H4 (cell line): ENCODE measurements around the gene TTC34. TPM values are rescaled to one million over a fixed set of nuclear protein-coding genes. Genes with fewer than 3 reads are reported as not detected.
"Not testable (repeated sequence)": the region's sequence is repeated elsewhere in the genome, so short reads cannot be mapped to it uniquely, and the experiment has no call there.

Source experiments
- DNase-seq: peaks from one replicate; pipeline ENCODE4 v3.0.0-alpha.2; 2015; ENCODE audit warnings: low spot score
- total RNA-seq: library from RNA; depleted of rRNA; stranded (reverse); fragments of >200 nt; shearing (Covaris generic); gene quantifications from 2 replicates; pipeline ENCODE4 v1.2.3, GENCODE V29; 2014

The TTC34 gene
- total RNA-seq, 1 experiment from 2014 or later: 0.10 TPM

DNA sequence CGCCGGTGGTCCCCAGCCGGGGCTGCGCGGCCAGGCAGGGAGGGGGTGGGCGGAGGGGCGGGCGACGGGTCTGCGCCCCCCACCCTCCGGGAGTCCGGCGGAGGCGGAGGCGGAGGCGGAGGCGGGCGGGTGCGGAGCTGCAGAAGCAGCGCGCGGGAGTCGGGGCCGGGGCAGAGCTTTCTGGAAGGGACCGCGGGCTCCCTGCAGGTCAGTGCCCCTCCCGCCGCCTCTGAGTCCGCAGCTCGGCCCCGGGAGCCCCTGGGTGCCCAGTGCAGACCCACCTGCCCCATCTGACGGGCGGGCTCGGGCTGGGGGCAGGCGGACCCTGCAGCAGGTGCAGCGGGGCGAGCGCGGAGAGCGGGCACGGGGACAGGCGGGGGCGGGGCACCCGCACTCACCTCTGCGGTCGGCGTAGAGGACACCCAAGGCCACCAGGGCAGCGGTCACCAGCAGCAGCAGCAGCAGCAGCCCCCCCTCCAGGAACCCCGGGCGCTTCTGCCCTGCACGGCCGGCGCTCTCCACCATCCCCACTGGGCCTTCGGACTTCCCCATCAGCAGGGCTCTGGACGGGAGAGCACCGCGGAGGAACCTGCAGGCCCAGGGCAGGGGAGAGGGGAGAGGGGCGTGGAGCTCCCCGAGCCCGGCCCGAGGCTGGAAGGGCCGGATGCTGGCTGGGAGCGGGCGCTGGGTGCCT is 172.4 kb downstream of the TTC34 start:
- no peak for DNase-seq

DNA sequence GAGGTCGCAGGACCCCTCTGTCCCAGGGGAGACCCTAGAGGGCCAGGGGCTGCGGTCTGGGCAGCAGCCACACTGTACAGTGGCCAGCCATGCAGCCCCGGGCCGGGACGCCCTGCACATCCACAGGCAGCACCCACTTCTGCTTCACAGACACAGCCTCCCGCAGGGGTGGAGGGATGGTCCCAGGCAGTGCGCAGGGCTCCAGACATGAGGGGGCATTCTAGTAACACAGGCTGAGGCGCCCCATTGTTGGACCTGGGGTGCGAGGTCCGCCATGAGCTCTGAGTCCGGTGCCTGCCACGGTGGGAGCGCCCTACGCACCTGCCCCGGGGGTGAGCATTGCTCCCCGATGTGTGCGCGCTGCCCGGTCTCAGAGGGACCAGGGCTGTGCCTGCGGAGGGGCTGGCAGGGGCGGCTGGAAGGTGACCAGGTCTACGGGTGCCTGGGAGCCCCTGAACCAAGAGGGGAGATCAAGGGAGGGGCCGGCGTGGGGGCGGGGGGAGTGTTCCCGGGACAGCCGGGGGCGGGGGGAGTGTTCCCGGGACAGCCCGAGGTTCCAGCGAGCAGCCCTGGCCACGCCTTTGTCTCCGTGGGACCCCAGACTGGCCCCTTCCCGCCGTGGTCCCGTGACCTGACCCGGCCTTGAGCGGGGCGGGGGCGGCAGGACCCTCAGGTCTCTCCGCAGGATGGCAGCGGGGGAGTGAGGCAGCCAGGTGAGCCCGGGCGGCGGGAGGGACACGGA is 173.1 kb downstream of the TTC34 start:
- DNase-seq: no peak

DNA sequence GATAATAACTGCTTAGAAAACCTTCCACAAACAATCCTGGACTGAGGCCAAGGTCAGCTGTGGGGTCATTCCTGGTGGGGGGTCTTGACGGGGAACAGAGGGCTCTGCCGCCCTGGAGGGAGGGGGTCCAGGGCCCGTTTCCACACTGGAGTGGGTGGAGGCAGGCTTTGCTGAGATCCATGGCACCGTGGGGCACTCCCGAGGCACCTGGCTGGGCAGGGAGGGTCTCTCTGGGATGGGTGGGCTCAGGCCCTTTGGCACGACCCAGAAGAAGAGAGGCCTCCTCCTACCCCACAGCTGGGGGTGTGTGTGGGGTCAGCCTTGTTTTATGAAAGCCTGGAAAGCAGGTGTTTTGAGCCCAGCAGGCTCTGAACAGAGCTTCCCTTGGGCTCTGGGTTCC is 173.7 kb downstream of the TTC34 start:
- DNase-seq: no peak

DNA sequence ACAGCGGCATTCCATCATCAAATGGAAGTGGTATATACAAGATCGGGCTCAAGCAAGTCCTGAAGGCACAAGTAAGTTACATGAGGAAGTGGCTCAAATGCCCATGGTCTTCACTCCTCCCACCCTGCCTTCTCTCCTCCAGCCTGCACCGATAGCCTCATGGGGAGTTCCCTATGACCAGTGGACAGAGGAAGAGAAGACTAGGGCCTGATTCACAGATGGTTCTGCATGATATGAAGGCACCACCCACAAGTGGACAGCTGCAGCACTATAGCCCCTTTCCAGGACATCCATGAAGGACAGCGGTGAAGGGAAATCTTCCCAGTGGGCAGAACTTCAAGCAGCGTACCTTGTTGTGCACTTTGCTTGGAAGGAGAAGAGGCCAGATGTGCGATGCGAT is 175.7 kb downstream of the TTC34 start:
- DNase-seq: not testable (repeated sequence)

DNA sequence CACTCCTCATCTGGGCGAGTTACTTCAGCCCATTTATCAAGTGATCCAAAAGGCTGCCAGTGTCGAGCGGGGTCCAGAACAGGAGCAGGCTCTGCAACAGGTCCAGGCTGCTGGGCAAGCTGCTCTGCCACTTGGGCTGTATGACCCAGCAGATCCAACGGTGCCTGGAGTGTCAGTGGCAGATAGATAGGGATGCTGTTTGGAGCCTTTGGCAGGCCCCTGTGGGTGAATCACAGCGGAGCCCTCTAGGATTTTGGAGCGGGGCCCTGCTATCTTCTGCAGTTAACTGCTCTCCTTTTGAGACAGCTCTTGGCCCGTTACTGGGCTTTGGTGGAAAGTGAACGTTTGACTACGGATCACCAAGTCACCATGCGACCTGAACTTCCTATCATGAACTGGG is 176.2 kb downstream of the TTC34 start:
- DNase-seq: no peak

DNA sequence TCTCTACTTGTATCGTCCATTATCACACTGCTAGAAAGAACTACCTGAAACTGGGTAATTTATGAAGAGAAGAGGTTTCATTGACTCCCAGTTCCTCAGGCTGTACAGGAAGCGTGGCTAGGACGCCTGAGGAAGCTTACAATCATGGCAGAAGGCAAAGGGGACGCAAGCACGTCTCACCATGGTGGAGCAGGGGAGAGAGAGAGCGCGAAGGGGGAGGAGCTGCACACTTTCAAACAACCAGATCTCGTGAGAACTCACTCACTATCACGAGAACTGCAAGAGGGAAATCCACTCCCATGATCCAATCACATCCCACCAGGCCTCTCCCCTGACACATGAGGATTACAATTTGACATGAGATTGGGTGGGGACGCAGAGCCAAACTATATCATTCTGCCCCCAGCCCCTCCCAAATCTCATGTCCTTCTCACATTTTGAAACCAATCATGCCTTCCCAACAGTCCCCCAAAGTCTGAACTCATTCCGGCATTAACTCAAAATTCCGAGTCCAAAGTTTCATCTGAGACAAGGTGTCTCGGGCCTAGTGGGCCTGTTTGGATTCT is 176.7 kb downstream of the TTC34 start:
- DNase-seq: no peak

DNA sequence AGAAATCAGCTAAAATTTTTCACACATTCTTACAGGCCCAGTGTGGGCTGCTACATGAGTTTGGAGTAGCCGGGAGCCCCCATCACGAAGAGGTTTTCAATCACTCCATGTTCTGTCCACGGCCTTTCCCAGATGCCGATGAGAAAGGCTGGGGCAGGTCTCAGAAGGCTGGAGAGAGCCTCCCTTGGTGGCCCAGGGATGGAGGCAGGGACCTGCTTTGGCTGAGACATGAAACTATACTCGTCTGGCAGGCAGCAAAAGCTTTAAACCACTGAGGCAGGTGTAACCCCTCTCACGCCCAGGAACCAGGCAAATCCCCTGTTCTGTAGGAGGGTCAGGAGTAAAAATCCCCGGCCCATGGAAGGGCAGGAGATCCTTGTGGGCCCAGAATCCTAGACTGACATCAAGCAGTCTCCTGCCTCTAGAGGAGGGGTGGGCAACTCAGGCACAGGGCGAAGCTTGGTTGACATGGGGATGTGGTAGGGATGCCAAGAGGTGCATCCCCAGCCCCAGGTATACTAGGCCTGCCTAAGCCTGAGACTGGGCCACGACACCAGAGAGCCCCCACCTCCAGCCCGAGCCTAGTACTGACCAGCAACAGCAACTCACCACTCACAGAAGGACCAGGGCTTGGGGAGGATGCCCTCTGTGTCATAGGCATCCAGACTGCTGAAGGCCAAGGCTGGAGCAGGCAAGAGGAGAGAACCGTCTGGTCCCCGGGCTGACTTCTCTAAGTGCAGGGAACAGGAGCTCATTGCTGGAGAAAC is 177.7 kb downstream of the TTC34 start:
- no peak for DNase-seq

DNA sequence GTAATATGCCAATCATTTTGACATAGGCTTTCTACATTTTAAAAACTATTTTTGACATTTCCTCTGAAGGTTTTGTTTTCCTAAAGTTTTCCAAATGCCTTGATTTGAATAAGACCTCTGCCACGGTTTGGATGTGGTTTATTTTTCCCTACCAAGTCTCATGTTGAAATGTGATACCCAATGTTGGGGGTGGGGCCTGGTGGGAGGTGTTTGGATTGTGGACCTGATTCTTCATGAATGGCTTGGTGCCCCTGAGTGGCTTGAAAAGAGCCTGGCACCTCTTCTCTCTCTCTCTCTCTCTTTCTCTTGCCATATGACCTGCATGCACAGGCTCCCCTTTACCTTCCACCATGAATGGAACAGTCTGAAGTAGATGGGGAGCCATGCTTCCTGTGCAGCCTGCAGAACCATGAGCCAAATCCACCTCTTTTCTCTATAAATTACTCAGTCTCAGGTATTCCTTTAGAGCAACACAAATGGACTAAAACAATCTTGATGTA is 183.5 kb downstream of the TTC34 start:
- no peak for DNase-seq

DNA sequence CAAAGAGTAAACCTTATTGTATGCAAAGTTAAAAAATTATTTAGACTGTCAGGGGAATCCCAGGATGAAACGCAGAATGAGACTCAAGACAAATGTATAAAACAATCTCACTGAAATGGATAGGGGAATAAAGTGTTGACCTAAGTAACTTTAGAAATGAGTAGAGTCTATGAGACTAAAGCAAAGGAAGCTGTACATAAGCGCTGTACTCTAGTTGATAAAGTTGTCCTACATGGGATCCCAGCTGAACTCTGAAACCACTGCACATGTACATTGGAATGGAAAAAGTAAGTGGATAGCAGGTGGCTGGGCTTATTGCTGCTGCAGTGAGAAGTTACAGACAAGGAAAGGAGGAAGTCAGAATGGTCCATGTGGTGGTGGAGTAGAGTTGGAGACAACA is 187.3 kb downstream of the TTC34 start:
- DNase-seq: no peak

DNA sequence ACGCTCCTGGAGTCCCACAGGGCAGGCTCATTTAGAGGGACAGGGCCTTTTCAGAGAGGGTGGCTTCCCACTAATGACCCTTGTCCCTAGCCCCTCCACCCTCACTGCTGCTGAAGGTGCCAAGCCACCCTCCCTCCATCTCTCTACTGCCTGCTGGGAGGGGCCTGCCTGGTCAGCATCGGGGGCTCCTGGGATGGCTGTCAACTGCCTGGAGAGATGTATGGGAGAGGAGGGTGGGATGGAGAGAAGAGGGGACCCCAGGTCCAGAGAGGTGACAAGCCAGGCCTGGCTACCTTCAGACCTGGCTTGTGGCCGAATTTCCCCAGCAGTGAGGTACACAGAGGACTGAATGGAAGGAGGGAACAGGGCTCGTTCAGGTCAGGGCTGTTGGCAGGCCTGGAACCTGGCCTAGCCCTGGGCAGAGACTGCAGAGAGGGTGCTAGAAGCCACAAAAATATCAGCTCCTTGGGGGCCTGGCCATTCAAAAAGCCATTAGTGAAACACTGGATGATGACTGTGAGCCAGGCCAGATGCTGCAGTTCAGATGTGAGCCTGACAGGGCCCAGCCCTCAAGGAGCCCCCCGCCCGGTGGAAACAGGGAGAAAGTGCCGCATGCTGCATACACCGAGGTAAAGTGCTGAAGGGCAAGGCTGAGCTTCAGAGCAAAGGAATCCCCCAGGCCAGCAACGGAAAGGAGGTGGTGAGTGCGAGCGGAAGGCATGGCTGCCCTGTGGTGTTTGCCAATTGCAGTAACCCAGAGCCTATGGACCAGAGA is 188.7 kb downstream of the TTC34 start:
- no peak for DNase-seq

DNA sequence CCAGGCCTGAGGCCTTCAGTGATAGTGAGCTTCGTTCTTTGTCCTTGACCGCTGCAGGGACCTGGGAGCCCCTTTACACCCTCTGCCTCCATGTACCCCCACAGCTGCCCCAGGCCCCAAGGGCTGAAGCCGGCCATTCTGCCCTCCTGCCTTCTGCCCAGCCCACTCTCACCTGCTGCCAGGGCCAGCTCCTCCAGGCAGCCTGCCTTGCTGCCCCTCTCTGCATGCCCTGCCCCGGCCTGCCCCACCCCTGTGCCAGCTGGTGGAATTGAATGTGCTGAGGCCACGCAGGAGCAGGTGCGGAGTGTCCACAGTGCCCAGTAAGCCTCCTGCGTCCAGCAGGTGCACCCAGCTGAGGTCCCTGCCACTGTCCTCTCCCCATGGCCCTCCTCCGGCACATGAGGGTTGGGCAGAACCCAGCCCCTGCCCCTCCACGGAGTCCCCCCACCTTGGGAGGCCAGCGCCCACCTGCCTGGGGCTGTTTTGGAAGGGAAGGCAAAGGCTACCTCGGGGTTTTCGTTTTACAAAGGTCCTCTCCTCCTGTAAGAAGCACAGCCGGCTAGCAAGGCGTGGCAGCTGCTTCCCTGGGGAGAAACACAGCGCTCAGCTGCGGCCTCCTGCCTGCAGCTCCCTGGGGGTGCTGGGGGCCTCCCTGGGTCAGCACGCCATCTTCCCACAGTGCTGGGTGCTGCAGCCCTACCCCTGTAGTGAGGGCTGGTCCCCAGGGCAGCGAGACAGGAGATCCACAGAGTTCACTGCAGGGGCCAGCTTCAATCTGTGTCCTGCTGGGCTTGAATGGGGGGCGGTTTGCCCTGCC is 189.7 kb downstream of the TTC34 start:
- no peak for DNase-seq

DNA sequence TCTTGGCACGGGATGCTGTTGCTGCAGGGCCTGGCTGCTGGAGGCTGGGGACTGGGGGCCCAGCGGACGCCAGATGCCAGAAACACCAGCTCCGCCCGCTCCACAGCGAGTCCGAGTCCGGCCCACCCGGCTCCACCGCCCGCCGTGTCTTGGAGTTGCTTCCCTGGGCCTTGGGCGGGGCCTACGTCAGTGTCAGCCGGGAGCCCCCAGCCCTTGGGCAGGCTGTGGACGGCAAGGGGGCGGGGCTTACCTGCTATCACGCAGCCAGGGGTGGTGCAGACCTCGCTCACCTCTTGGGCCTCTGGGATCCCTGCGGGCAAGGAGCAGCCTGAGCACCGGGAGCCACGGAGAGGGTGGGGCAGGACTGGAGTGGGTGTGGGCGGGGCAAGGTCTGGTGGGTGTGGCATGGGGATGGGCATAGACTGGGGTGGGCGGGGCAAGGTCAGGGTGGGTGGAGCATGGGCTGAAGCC is 190.4 kb downstream of the TTC34 start:
- no peak for DNase-seq

DNA sequence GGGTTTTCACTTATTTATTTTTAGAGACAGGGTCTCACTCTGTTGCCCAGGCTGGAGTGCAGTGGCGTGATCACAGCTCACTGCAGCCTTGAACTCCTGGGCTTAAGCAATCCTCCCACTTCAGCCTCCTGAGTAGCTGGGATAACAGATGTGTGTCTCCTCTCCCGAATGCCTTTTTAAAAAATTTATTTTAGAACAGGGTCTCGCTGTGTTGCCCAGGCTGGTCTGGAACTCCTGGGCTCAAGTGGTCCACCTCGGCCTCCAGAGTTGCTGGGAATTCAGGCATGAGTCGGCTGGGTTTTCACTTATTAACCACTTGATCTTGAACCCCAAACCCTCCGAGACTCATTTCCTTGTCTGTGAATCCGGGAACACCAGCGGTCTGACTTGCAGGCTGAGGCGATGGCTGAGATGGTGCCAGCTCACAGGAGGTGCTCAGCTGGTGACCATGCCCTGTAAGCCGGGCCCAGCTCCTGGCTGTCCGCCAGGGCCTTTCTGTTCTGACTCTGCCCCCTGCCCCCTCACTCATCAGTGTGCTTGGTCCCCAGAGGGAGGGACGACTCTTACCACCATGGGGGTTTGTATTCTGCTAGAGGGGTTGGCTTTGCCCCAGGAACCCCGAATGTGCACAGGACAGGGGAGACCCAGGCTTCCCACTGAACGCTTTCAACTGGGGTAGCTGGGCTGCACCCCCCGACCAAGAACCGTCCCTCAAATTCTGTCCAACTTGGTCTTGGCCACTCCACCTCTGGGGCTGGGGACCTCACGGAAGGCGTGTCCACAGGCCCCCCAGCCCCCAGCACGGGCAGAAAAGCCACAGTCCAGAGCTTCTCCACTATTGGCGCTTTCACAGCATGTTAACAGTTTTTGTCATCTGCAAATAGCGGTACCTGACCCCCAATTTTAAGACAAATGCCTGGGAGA is 191.2 kb downstream of the TTC34 start:
- DNase-seq: no peak

DNA sequence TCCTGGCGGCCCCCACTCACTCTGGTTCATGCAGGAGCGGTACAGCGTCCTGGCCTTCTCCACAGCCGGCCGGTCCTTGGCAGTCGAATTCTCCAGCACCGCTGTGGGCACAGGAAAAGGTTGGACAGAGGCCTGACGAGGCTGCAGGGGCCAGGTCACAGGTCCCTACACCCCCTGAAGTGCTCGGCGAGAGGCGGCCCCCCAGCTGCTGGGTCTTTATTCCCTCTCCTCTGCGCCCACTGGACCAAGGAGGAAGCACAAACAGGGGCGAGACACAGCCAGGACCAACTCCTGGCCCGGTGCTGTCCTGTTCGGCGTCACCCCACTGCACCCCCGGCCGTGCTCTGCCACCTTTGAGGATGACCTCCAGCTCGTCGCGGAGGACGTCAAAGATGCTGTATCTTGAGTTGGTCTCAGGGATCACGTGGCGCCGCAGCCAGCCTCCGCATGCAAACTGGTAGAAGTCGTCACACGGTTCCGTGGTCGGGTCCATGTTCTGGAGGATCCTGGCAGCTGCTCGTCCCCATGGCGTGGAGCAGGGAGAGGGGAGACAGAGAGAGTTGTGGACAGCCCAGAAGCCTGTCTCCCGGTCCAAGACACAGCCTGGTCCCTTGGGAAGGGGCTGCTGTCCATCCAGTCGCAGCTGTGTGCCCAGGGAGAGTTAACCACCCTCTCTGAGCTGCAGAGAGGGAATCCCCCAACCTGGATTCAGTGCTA is 192.0 kb downstream of the TTC34 start:
- DNase-seq: no peak

DNA sequence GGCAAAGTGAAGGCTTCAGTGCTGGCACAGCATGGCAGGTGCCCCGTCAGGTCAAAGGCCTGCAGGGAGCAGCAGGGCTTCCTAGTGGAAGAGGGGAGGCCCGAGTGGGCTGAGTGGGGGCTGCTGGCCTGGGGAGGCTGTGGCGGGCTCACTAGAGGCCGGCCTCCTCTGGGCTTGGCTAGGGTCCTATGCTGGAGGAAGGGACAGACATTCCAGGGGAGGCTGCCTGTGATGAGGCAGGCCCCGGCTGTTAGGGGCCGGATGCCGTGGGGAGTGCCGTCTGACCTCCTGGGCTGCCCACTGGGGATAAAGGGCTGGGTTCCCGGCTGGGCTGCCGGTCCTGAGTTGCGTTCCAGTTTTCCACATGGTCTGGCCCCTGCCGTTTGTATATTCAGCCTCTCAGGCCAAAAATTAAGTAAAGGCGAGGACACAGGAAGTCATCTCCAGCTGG is 193.8 kb downstream of the TTC34 start:
- no peak for DNase-seq

DNA sequence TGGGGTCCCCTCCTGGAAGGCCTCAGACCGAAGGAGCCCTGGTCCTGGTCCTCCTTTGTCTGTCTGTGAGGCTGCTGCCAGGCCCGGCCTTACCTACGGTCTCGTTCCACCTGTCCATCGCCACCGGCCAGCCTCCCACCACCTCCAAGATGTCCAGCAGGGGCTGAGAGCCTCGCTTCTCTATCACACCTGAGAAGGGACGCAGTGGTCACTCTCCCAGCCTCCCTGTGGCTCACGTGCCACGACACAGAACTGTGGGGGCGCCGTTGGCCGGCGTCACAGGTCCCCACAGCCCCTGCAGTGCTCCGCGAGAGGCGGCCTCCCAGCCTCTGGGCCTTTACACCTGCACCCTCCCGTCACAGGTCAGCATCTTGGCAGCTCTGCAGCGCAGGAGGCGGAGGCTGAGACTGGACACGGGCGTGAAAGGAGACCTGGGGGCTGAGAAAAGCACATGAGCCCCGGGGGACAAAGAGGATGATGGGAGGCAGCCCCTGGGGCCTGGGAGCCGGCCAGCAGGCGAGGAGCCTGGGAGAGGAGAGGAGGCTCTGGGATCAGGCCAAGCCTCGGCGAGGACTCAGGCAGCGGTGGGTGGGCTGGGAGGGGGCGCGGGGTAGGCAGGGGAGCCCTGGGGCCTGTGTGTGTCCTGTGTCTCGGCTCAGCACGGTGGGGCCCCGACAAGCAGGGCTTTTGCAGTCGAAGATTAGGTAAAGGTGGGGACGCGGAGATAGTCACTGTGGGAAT is 194.4 kb downstream of the TTC34 start:
- DNase-seq: no peak

DNA sequence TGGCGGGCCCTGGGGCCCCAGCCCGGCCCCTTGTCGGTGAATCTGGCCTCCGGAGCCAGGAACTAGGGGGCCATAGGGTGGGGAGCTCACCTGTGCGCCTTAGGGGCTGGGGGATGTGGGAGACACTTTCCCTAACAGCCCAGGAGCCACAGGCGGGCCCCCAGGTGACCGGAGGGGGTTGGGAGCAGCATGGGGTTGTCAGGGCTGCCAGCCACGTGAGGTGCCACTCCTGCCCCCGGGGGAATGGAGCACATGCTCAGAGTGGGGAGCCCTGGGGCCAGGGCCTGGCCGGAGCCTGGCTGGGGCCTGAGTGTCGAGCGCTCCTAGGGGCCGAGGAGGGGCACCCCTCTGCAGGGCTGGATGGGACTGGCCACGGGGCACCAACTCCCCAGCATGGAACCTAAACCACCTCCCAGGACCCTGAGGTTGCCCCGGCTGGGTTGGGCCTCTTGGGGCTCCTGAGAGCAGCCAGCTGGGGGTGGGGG is 195.1 kb downstream of the TTC34 start:
- DNase-seq: no peak
